Measurements from ENCODE around the gene FAM180A.
"Not testable (repeated sequence)": the region's sequence is repeated elsewhere in the genome, so short reads cannot be mapped to it uniquely, and the experiment has no call there.

FAM180A gene

GRCh38 chr7:135742371-135742770 is 6.2 kb downstream of the FAM180A start:
- no peak for DNase-seq (ENCODE audit: extremely low read depth in 1 of 2, low read depth in 1 of 2)

GRCh38 chr7:135741905-135742304 is 6.7 kb downstream of the FAM180A start:
- no peak for DNase-seq (ENCODE audit: extremely low read depth in 1 of 2, low read depth in 1 of 2)

- DNase-seq (ENCODE audit: extremely low read depth in 1 of 2, low read depth in 1 of 2): no peak
These were observed 7.7 kb downstream of the FAM180A start for GRCh38 chr7:135740889-135741288.

- not testable (repeated sequence) for DNase-seq (ENCODE audit: extremely low read depth in 1 of 2, low read depth in 1 of 2)
These were observed 11.3 kb downstream of the FAM180A start for GRCh38 chr7:135737306-135737647.

- DNase-seq (ENCODE audit: extremely low read depth in 1 of 2, low read depth in 1 of 2): no peak
These were observed 11.9 kb downstream of the FAM180A start for GRCh38 chr7:135736586-135737305.

- no peak for DNase-seq (ENCODE audit: extremely low read depth in 1 of 2, low read depth in 1 of 2)
These were observed 14.3 kb downstream of the FAM180A start for GRCh38 chr7:135734343-135734689.

- no peak for DNase-seq (ENCODE audit: extremely low read depth in 1 of 2, low read depth in 1 of 2)
These were observed 14.8 kb downstream of the FAM180A start for GRCh38 chr7:135733603-135734342.

GRCh38 chr7:135731131-135731530 is 17.5 kb downstream of the FAM180A start:
- DNase-seq (ENCODE audit: extremely low read depth in 1 of 2, low read depth in 1 of 2): no peak

GRCh38 chr7:135729230-135729629 is 19.4 kb downstream of the FAM180A start:
- no peak for DNase-seq (ENCODE audit: extremely low read depth in 1 of 2, low read depth in 1 of 2)

- no peak for DNase-seq (ENCODE audit: extremely low read depth in 1 of 2, low read depth in 1 of 2)
These were observed 20.4 kb downstream of the FAM180A start, which contains the start of gene SLC13A4 for GRCh38 chr7:135728136-135728669. SLC13A4 (minus strand) TSS chr7:135728186; CDS start chr7:135727496, 690 bp downstream.

- DNase-seq (ENCODE audit: extremely low read depth in 1 of 2, low read depth in 1 of 2): no peak
These were observed 21.5 kb downstream of the FAM180A start for GRCh38 chr7:135726911-135727673.

GRCh38 chr7:135726276-135726788 is 22.3 kb downstream of the FAM180A start:
- DNase-seq (ENCODE audit: extremely low read depth in 1 of 2, low read depth in 1 of 2): no peak

GRCh38 chr7:135723411-135723810 is 25.2 kb downstream of the FAM180A start:
- DNase-seq (ENCODE audit: extremely low read depth in 1 of 2, low read depth in 1 of 2): no peak

- DNase-seq (ENCODE audit: extremely low read depth in 1 of 2, low read depth in 1 of 2): no peak
These were observed 27.3 kb downstream of the FAM180A start for GRCh38 chr7:135721198-135721820.

GRCh38 chr7:135719688-135720087 is 28.9 kb downstream of the FAM180A start:
- no peak for DNase-seq (ENCODE audit: extremely low read depth in 1 of 2, low read depth in 1 of 2)

GRCh38 chr7:135718794-135719437 is 29.7 kb downstream of the FAM180A start:
- no peak for DNase-seq (ENCODE audit: extremely low read depth in 1 of 2, low read depth in 1 of 2)

GRCh38 chr7:135718219-135718618 is 30.4 kb downstream of the FAM180A start:
- no peak for DNase-seq (ENCODE audit: extremely low read depth in 1 of 2, low read depth in 1 of 2)

- DNase-seq (ENCODE audit: extremely low read depth in 1 of 2, low read depth in 1 of 2): no peak
These were observed 30.9 kb downstream of the FAM180A start for GRCh38 chr7:135717693-135718092.

GRCh38 chr7:135716677-135717238 is 31.9 kb downstream of the FAM180A start:
- DNase-seq (ENCODE audit: extremely low read depth in 1 of 2, low read depth in 1 of 2): no peak

- no peak for DNase-seq (ENCODE audit: extremely low read depth in 1 of 2, low read depth in 1 of 2)
These were observed 32.9 kb downstream of the FAM180A start for GRCh38 chr7:135715673-135716072.
